H9 (cell line): ENCODE measurements around the gene HSD11B1L. TPM values are rescaled to one million over a fixed set of nuclear protein-coding genes. Genes with fewer than 3 reads are reported as not detected.

ENCODE experiments used
- DNase-seq: peaks from one replicate; pipeline ENCODE4 v3.0.0-alpha.2; 2017
- H2AFZ ChIP-seq: one replicate; pipeline ENCODE4 v1.6.1; 2013; ENCODE audit warnings: mild to moderate bottlenecking, low read length, control low read depth, moderate library complexity
- H2AK5ac ChIP-seq: 2 replicates; pipeline ENCODE4 v1.6.1; 2013; ENCODE audit warnings: low read length, control low read depth, mixed read lengths; ENCODE audit not compliant: insufficient read length
- H2BK120ac ChIP-seq: one replicate; pipeline ENCODE4 v1.6.1; 2013; ENCODE audit warnings: low read depth, mild to moderate bottlenecking, low read length, control low read depth, inconsistent platforms; ENCODE audit not compliant: poor library complexity, severe bottlenecking
- H2BK12ac ChIP-seq: 2 replicates; pipeline ENCODE4 v1.6.1; 2013; ENCODE audit warnings: low read length, control low read depth, mixed read lengths, low read depth; ENCODE audit not compliant: insufficient read length
- H2BK15ac ChIP-seq: 2 replicates; pipeline ENCODE4 v1.6.1; 2013; ENCODE audit warnings: low read depth, low read length, control low read depth
- H2BK20ac ChIP-seq: one replicate; pipeline ENCODE4 v1.6.1; 2013; ENCODE audit warnings: low read depth, mild to moderate bottlenecking, low read length, control low read depth, inconsistent platforms; ENCODE audit not compliant: poor library complexity, severe bottlenecking
- H2BK5ac ChIP-seq: 2 replicates; pipeline ENCODE4 v1.6.1; 2013; ENCODE audit warnings: low read length, control low read depth, mixed read lengths; ENCODE audit not compliant: insufficient read length
- H3K14ac ChIP-seq: 2 replicates; pipeline ENCODE4 v1.6.1; 2013; ENCODE audit warnings: low read length, control low read depth; ENCODE audit not compliant: insufficient read depth
- H3K18ac ChIP-seq: 2 replicates; pipeline ENCODE4 v1.6.1; 2013; ENCODE audit warnings: low read depth, mild to moderate bottlenecking, mixed read lengths, low read length, control low read depth; ENCODE audit not compliant: insufficient read length
- H3K23ac ChIP-seq: 2 replicates; pipeline ENCODE4 v1.6.1; 2013; ENCODE audit warnings: low read length, control low read depth, mixed read lengths, low read depth; ENCODE audit not compliant: insufficient read length
- H3K23me2 ChIP-seq: 2 replicates; pipeline ENCODE4 v1.6.1; 2013; ENCODE audit warnings: low read depth, mild to moderate bottlenecking, mixed read lengths, low read length, control low read depth; ENCODE audit not compliant: insufficient read length, poor library complexity, severe bottlenecking
- H3K27ac ChIP-seq: 2 replicates; pipeline ENCODE4 v1.5.1; 2013; ENCODE audit warnings: low read length, control low read depth, mixed read lengths, low read depth; ENCODE audit not compliant: insufficient read length
- H3K27me3 ChIP-seq: 2 replicates; pipeline ENCODE4 v1.6.1; 2013; ENCODE audit warnings: low read length, control low read depth, inconsistent platforms; ENCODE audit not compliant: insufficient read depth
- H3K4ac ChIP-seq: 2 replicates; pipeline ENCODE4 v1.6.1; 2013; ENCODE audit warnings: low read depth, mild to moderate bottlenecking, control low read depth, inconsistent platforms, low read length, moderate library complexity
- H3K4me1 ChIP-seq: 2 replicates; pipeline ENCODE4 v1.6.1; 2013; ENCODE audit warnings: low read length, control low read depth, inconsistent platforms; ENCODE audit not compliant: insufficient read depth
- H3K4me2 ChIP-seq: 2 replicates; pipeline ENCODE4 v1.6.1; 2013; ENCODE audit warnings: low read length, control low read depth, mixed read lengths; ENCODE audit not compliant: insufficient read length, insufficient read depth
- H3K56ac ChIP-seq: 2 replicates; pipeline ENCODE4 v1.6.1; 2013; ENCODE audit warnings: low read depth, mild to moderate bottlenecking, mixed read lengths, low read length, control low read depth; ENCODE audit not compliant: insufficient read length
- H3K79me1 ChIP-seq: 2 replicates; pipeline ENCODE4 v1.6.1; 2013; ENCODE audit warnings: low read depth, mild to moderate bottlenecking, moderate library complexity, low read length, control low read depth, inconsistent platforms; ENCODE audit not compliant: insufficient read depth, poor library complexity, severe bottlenecking
- H3K79me2 ChIP-seq: 2 replicates; pipeline ENCODE4 v1.6.1; 2013; ENCODE audit warnings: low read length, control low read depth, inconsistent platforms; ENCODE audit not compliant: insufficient read depth
- H3K9ac ChIP-seq: 2 replicates; pipeline ENCODE4 v1.6.1; 2013; ENCODE audit warnings: low read length, control low read depth, mixed read lengths; ENCODE audit not compliant: insufficient read length; ENCODE audit errors: extremely low read depth
- H3K9me3 ChIP-seq: one replicate; pipeline ENCODE4 v1.6.1; 2013; ENCODE audit warnings: low read depth, low read length, inconsistent platforms; ENCODE audit not compliant: control insufficient read depth
- H3T11ph ChIP-seq: one replicate; pipeline ENCODE4 v1.6.1; 2013; ENCODE audit warnings: mild to moderate bottlenecking, low read length, control low read depth, inconsistent platforms
- H4K20me1 ChIP-seq: one replicate; pipeline ENCODE4 v1.6.1; 2013; ENCODE audit not compliant: control insufficient read depth, insufficient read length, insufficient read depth
- H4K5ac ChIP-seq: 2 replicates; pipeline ENCODE4 v1.6.1; 2013; ENCODE audit warnings: low read depth, mild to moderate bottlenecking, mixed read lengths, low read length, control low read depth; ENCODE audit not compliant: insufficient read length
- H4K8ac ChIP-seq: replicated peaks from 2 replicates; pipeline ENCODE4 v1.6.1; 2013; ENCODE audit warnings: low read length, control low read depth, mixed read lengths, low read depth; ENCODE audit not compliant: insufficient read length
- H4K91ac ChIP-seq: 2 replicates; pipeline ENCODE4 v1.6.1; 2013; ENCODE audit warnings: low read depth, mild to moderate bottlenecking, moderate library complexity, mixed read lengths, low read length, control low read depth; ENCODE audit not compliant: insufficient read length
- H3K27ac Mint-ChIP-seq, 3 experiments: 2 replicates in 2 of 3; 3 replicates in 1 of 3; pipeline ENCODE4 v1.8.0; 2020 to 2021; ENCODE audit warnings: mixed read lengths in 3 of 3, mild to moderate bottlenecking in 1 of 3, moderate library complexity in 1 of 3
- H3K27me3 Mint-ChIP-seq: 2 replicates; pipeline ENCODE4 v1.8.0; 2021; ENCODE audit warnings: low read depth, mild to moderate bottlenecking, moderate library complexity, mixed read lengths
- H3K36me3 Mint-ChIP-seq, 3 experiments: 2 replicates in 2 of 3; 3 replicates in 1 of 3; pipeline ENCODE4 v1.8.0; 2020 to 2021; ENCODE audit warnings: low read depth in 3 of 3, mixed read lengths in 3 of 3; ENCODE audit not compliant: insufficient read depth in 1 of 3
- H3K4me1 Mint-ChIP-seq, 2 experiments: 2 replicates each; pipeline ENCODE4 v1.8.0; 2020; ENCODE audit warnings: mixed read lengths in 2 of 2
- H3K4me3 Mint-ChIP-seq, 2 experiments: 2 replicates in 1 of 2; 3 replicates in 1 of 2; pipeline ENCODE4 v1.8.0; 2020 to 2021; ENCODE audit warnings: mild to moderate bottlenecking in 2 of 2, mixed read lengths in 2 of 2, moderate library complexity in 1 of 2
- H3K9me3 Mint-ChIP-seq, 2 experiments: 2 replicates in 1 of 2; 3 replicates in 1 of 2; pipeline ENCODE4 v1.8.0; 2020; ENCODE audit warnings: mild to moderate bottlenecking in 2 of 2, mixed read lengths in 2 of 2, moderate library complexity in 1 of 2
- CTCF ChIP-seq: fragments of 200-600 bp; sonication (generic); conservative IDR thresholded peaks from 3 replicates; pipeline ENCODE4 v1.8.0; 2021; ENCODE audit warnings: antibody characterized with exemption, mild to moderate bottlenecking
- WGBS: extraction: QIAGEN DNeasy Blood & Tissue Kit; methylation state at CpG from one replicate; pipeline ENCODE4 v1.1.7; 2013; ENCODE audit warnings: missing lambda C conversion rate, low lambda C conversion rate, mixed read lengths; ENCODE audit not compliant: insufficient read length; ENCODE audit errors: extremely low coverage; 5-methylcytosine and 5-hydroxymethylcytosine counted together
- total RNA-seq: library from RNA; stranded (reverse); gene quantifications from 2 replicates; pipeline ENCODE4 v1.2.1, GENCODE V29; 2021

The HSD11B1L gene
- total RNA-seq, 1 experiment from 2014 or later, result 9.3 TPM

DNA sequence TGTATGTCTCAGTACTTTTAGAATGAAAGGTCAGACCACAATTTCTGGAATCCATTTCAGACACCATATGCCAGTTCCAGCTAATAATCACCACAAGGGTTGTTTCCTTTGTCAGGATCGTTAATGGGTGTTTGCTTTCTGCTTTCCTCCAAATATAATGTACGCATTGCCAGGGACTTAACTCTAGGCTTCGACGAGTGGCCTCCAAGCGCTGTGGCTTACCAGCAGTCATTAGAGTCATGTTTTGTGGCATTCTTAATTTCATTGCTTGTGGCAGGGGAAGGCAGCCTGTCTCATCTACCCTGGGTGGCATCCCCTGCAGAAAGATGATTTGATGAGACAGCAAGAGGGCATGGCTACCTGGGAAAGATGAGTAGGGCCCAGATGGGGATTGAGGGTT is 35.4 kb upstream of the HSD11B1L start:
- Histone ChIP-seq H3K14ac (no peak overlapping the region), H2BK12ac (no peak overlapping the region), H4K5ac (no peak overlapping the region), H3K18ac (no peak overlapping the region), H4K20me1 (no peaks in the 10 kb centered on the region), H3K4ac (no peak overlapping the region), H4K8ac (no peak overlapping the region), H2BK20ac (no peak overlapping the region), H2BK120ac (no peak overlapping the region), H3K27me3 (no peaks in the 10 kb centered on the region), H3K79me1 (peaks cover 7% of the 10 kb centered on the region), H3K4me1 (no peaks in the 10 kb centered on the region), H3K9me3 (no peaks in the 10 kb centered on the region), H3K27ac (no peak overlapping the region), H3K56ac (no peak overlapping the region), H2BK5ac (no peak overlapping the region), H2BK15ac (no peak overlapping the region), H3K79me2 (peaks cover 12% of the 10 kb centered on the region; the same call in 1 of the 2 replicates), H3K23ac (no peak overlapping the region), H3K23me2 (no peaks in the 10 kb centered on the region), H2AFZ (no peak overlapping the region), H4K91ac (no peak overlapping the region), H2AK5ac (no peak overlapping the region), H3K9ac (no peak overlapping the region), H3K4me2 (no peak overlapping the region), H3T11ph (no peak overlapping the region)
- no peak overlapping the region for H3K4me3 Mint-ChIP-seq
- no CpG with 5 or more reads among the region's 5 CpGs for WGBS
- no peaks in the 10 kb centered on the region; a peak in 1 of 4 replicates for H3K4me1 Mint-ChIP-seq
- H3K9me3 Mint-ChIP-seq, result no peaks in the 10 kb centered on the region
- H3K36me3 Mint-ChIP-seq, result peaks cover 43 to 86% (median 81%) of the 10 kb centered on the region in 3 experiments; a peak in 6 of 7 replicates
- no peak for DNase-seq
- H3K27me3 Mint-ChIP-seq, result no peaks in the 10 kb centered on the region
- peak overlapping the region in 1 of 3 experiments; percentile 7; a peak in 1 of 7 replicates for H3K27ac Mint-ChIP-seq
- no peak for TF ChIP-seq CTCF
